Measurements from ENCODE around the gene CTNNA3. TPM values are rescaled to one million over a fixed set of nuclear protein-coding genes. Genes with fewer than 3 reads are reported as not detected.
A peak's percentile ranks its signal among the peaks of the same experiment; 100 is the strongest.

CTNNA3 gene
- total and polyA plus RNA-seq, 5 donors from 2014 or later = not detected

GRCh38 chr10:66695046-66695445 lies 1000.9 kb downstream of the CTNNA3 start:
- Histone ChIP-seq H3K36me3 (ENCODE audit: control insufficient read depth, insufficient read depth, low read length) (no peaks in the 10 kb centered on the region), H3K4me1 (ENCODE audit: control insufficient read depth, insufficient read depth, low read length, poor library complexity, severe bottlenecking) (no peaks in the 10 kb centered on the region), H3K27me3 (ENCODE audit: control insufficient read depth, insufficient read depth, low read length) (no peaks in the 10 kb centered on the region), H3K4me3 (ENCODE audit: low read depth, low read length) (no peak overlapping the region), H3K27ac (ENCODE audit: insufficient read depth, low read length, poor library complexity, severe bottlenecking) (no peak overlapping the region), H3K9me3 (ENCODE audit: control insufficient read depth in 2 of 2, low read length in 2 of 2) (no peaks in the 10 kb centered on the region)
- Mint-ChIP-seq H3K27ac (no peak overlapping the region), H3K27me3 (no peaks in the 10 kb centered on the region), H3K36me3 (no peaks in the 10 kb centered on the region), H3K9me3 (peaks cover 0 to 4% (median 2%) of the 10 kb centered on the region in 7 donors), H3K4me1 (no peaks in the 10 kb centered on the region), H3K4me3 (no peak overlapping the region)
- no peak for DNase-seq
- no peak for ATAC-seq (ENCODE audit: low read depth in 2 of 2)

DNA sequence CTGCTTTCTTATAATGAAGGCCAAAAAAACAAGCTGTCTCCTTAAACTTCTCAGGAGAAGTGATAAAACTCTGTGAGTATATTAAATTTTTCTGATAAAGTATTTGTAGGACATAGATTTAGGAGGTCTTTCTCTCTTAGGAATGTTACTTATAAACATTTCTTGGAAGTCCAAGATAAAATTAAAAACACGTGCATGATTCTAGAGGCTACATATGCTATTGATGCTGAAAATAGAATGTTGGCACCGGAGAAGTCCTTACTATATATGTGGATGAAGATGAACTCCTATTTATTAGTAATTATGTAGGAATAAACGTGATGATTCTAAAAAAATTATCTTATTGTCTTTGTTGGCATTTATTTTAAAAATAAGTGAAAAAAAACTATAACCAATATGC lies 1011.4 kb downstream of the CTNNA3 start:
- Histone ChIP-seq H3K27me3 (ENCODE audit: control insufficient read depth, insufficient read depth, low read length) (no peaks in the 10 kb centered on the region), H3K4me3 (ENCODE audit: low read depth, low read length) (no peak overlapping the region), H3K9me3 (ENCODE audit: control insufficient read depth in 2 of 2, low read length in 2 of 2) (no peaks in the 10 kb centered on the region), H3K4me1 (ENCODE audit: control insufficient read depth, insufficient read depth, low read length, poor library complexity, severe bottlenecking) (no peaks in the 10 kb centered on the region), H3K27ac (ENCODE audit: insufficient read depth, low read length, poor library complexity, severe bottlenecking) (no peak overlapping the region), H3K36me3 (ENCODE audit: control insufficient read depth, insufficient read depth, low read length) (no peaks in the 10 kb centered on the region)
- peaks cover 0 to 6% (median 2%) of the 10 kb centered on the region in 7 donors for H3K9me3 Mint-ChIP-seq
- H3K27ac Mint-ChIP-seq = no peak overlapping the region
- H3K4me1 Mint-ChIP-seq = no peaks in the 10 kb centered on the region
- H3K27me3 Mint-ChIP-seq = no peaks in the 10 kb centered on the region
- H3K4me3 Mint-ChIP-seq = no peak overlapping the region
- H3K36me3 Mint-ChIP-seq = no peaks in the 10 kb centered on the region
- DNase-seq (no peak), ATAC-seq (ENCODE audit: low read depth in 2 of 2) (no peak)

GRCh38 chr10:66680886-66681285 lies 1015.1 kb downstream of the CTNNA3 start:
- Histone ChIP-seq H3K4me1 (ENCODE audit: control insufficient read depth, insufficient read depth, low read length, poor library complexity, severe bottlenecking) (no peaks in the 10 kb centered on the region), H3K9me3 (ENCODE audit: control insufficient read depth in 2 of 2, low read length in 2 of 2) (no peaks in the 10 kb centered on the region), H3K27ac (ENCODE audit: insufficient read depth, low read length, poor library complexity, severe bottlenecking) (no peak overlapping the region), H3K4me3 (ENCODE audit: low read depth, low read length) (no peak overlapping the region), H3K36me3 (ENCODE audit: control insufficient read depth, insufficient read depth, low read length) (no peaks in the 10 kb centered on the region), H3K27me3 (ENCODE audit: control insufficient read depth, insufficient read depth, low read length) (no peaks in the 10 kb centered on the region)
- Mint-ChIP-seq H3K27ac (peak overlapping the region in 1 of 3 donors; percentile 1), H3K27me3 (no peaks in the 10 kb centered on the region), H3K9me3 (peaks cover 0 to 10% (median 2%) of the 10 kb centered on the region in 7 donors), H3K4me1 (no peaks in the 10 kb centered on the region), H3K36me3 (no peaks in the 10 kb centered on the region), H3K4me3 (no peak overlapping the region)
- DNase-seq = no peak
- ATAC-seq (ENCODE audit: low read depth in 2 of 2) = no peak

GRCh38 chr10:66678521-66678920 lies 1017.5 kb downstream of the CTNNA3 start:
- Mint-ChIP-seq H3K27me3 (no peaks in the 10 kb centered on the region), H3K9me3 (peaks cover 0 to 14% (median 4%) of the 10 kb centered on the region in 7 donors), H3K27ac (no peak overlapping the region), H3K36me3 (no peaks in the 10 kb centered on the region), H3K4me1 (no peaks in the 10 kb centered on the region), H3K4me3 (no peak overlapping the region)
- Histone ChIP-seq H3K27ac (ENCODE audit: insufficient read depth, low read length, poor library complexity, severe bottlenecking) (no peak overlapping the region), H3K36me3 (ENCODE audit: control insufficient read depth, insufficient read depth, low read length) (no peaks in the 10 kb centered on the region), H3K4me1 (ENCODE audit: control insufficient read depth, insufficient read depth, low read length, poor library complexity, severe bottlenecking) (no peaks in the 10 kb centered on the region), H3K9me3 (ENCODE audit: control insufficient read depth in 2 of 2, low read length in 2 of 2) (no peaks in the 10 kb centered on the region), H3K4me3 (ENCODE audit: low read depth, low read length) (no peak overlapping the region), H3K27me3 (ENCODE audit: control insufficient read depth, insufficient read depth, low read length) (no peaks in the 10 kb centered on the region)
- DNase-seq (no peak), ATAC-seq (ENCODE audit: low read depth in 2 of 2) (no peak)

GRCh38 chr10:66673071-66673470 lies 1022.9 kb downstream of the CTNNA3 start:
- Mint-ChIP-seq H3K27ac (no peak overlapping the region), H3K27me3 (no peaks in the 10 kb centered on the region)

DNA sequence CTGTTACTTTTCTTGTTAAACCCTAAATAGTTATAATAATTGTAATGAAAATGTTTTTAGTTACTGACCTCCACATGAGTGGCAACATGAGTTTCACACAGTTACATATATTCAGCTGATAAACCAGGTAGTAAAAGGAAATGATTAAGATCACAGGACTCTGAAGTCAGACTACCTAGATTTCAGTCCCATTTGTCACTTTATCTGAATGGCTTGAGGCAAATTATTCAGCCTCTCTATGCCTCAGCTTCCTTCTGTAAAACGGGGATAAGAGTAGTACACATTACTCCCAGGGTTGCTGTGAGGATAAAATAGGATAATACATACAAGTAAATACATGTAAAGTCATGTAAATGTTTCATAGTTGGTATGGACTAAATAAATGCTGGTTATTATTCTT lies 1024.4 kb downstream of the CTNNA3 start:
- DNase-seq (no peak), ATAC-seq (ENCODE audit: low read depth in 2 of 2) (no peak)
- Histone ChIP-seq H3K4me1 (ENCODE audit: control insufficient read depth, insufficient read depth, low read length, poor library complexity, severe bottlenecking) (no peaks in the 10 kb centered on the region), H3K4me3 (ENCODE audit: low read depth, low read length) (no peak overlapping the region), H3K36me3 (ENCODE audit: control insufficient read depth, insufficient read depth, low read length) (no peaks in the 10 kb centered on the region), H3K27me3 (ENCODE audit: control insufficient read depth, insufficient read depth, low read length) (no peaks in the 10 kb centered on the region), H3K27ac (ENCODE audit: insufficient read depth, low read length, poor library complexity, severe bottlenecking) (no peak overlapping the region), H3K9me3 (ENCODE audit: control insufficient read depth in 2 of 2, low read length in 2 of 2) (no peaks in the 10 kb centered on the region)
- no peaks in the 10 kb centered on the region for H3K27me3 Mint-ChIP-seq
- H3K9me3 Mint-ChIP-seq = peaks cover 0 to 8% (median 4%) of the 10 kb centered on the region in 7 donors
- H3K4me3 Mint-ChIP-seq = no peak overlapping the region
- no peaks in the 10 kb centered on the region for H3K4me1 Mint-ChIP-seq
- H3K27ac Mint-ChIP-seq = no peak overlapping the region
- no peaks in the 10 kb centered on the region for H3K36me3 Mint-ChIP-seq

More at GRCh38 chr10:66673071-66673470, 1022.9 kb downstream of the CTNNA3 start:
- ATAC-seq (ENCODE audit: low read depth in 2 of 2) = no peak
- no peaks in the 10 kb centered on the region for H3K36me3 Mint-ChIP-seq
- Histone ChIP-seq H3K27me3 (ENCODE audit: control insufficient read depth, insufficient read depth, low read length) (no peaks in the 10 kb centered on the region), H3K27ac (ENCODE audit: insufficient read depth, low read length, poor library complexity, severe bottlenecking) (no peak overlapping the region), H3K9me3 (ENCODE audit: control insufficient read depth in 2 of 2, low read length in 2 of 2) (no peaks in the 10 kb centered on the region), H3K4me3 (ENCODE audit: low read depth, low read length) (no peak overlapping the region), H3K4me1 (ENCODE audit: control insufficient read depth, insufficient read depth, low read length, poor library complexity, severe bottlenecking) (no peaks in the 10 kb centered on the region), H3K36me3 (ENCODE audit: control insufficient read depth, insufficient read depth, low read length) (no peaks in the 10 kb centered on the region)
- no peaks in the 10 kb centered on the region for H3K4me1 Mint-ChIP-seq
- no peak overlapping the region for H3K4me3 Mint-ChIP-seq
- no peak for DNase-seq
- H3K9me3 Mint-ChIP-seq = peaks cover 0 to 8% (median 4%) of the 10 kb centered on the region in 7 donors

GRCh38 chr10:66671064-66671463 lies 1024.9 kb downstream of the CTNNA3 start:
- Mint-ChIP-seq H3K27me3 (no peaks in the 10 kb centered on the region), H3K9me3 (peaks cover 0 to 11% (median 4%) of the 10 kb centered on the region in 7 donors), H3K4me3 (no peak overlapping the region), H3K36me3 (no peaks in the 10 kb centered on the region), H3K27ac (no peak overlapping the region), H3K4me1 (no peaks in the 10 kb centered on the region)
- no peaks in the 10 kb centered on the region for H3K27me3 ChIP-seq (ENCODE audit: control insufficient read depth, insufficient read depth, low read length)
- H3K27ac ChIP-seq (ENCODE audit: insufficient read depth, low read length, poor library complexity, severe bottlenecking) = no peak overlapping the region
- no peak overlapping the region for H3K4me3 ChIP-seq (ENCODE audit: low read depth, low read length)
- no peak for DNase-seq
- no peak for ATAC-seq (ENCODE audit: low read depth in 2 of 2)
- no peaks in the 10 kb centered on the region for H3K9me3 ChIP-seq (ENCODE audit: control insufficient read depth in 2 of 2, low read length in 2 of 2)
- no peaks in the 10 kb centered on the region for H3K36me3 ChIP-seq (ENCODE audit: control insufficient read depth, insufficient read depth, low read length)
- H3K4me1 ChIP-seq (ENCODE audit: control insufficient read depth, insufficient read depth, low read length, poor library complexity, severe bottlenecking) = no peaks in the 10 kb centered on the region

DNA sequence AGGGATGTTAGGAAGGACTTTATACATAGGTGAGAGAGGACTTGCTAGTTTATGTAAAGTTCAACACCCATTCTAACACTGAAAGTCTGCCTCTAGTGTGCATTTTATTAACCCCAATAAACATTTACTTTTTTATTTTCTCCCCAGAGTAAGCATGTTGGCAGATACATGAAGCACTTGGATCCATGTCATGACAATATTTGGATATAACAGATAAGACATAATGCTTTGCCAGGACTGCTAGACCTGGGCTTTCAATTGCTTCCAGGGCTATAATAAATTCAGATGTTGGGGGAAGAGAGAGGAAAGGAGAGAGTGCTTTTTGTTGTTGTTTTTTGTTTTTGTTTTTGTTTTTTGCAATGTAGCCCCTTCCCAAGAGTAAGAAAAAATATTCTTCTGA lies 1039.5 kb downstream of the CTNNA3 start:
- Histone ChIP-seq H3K9me3 (ENCODE audit: control insufficient read depth in 2 of 2, low read length in 2 of 2) (no peaks in the 10 kb centered on the region), H3K27me3 (ENCODE audit: control insufficient read depth, insufficient read depth, low read length) (no peaks in the 10 kb centered on the region), H3K36me3 (ENCODE audit: control insufficient read depth, insufficient read depth, low read length) (no peaks in the 10 kb centered on the region), H3K4me1 (ENCODE audit: control insufficient read depth, insufficient read depth, low read length, poor library complexity, severe bottlenecking) (no peaks in the 10 kb centered on the region), H3K4me3 (ENCODE audit: low read depth, low read length) (no peak overlapping the region), H3K27ac (ENCODE audit: insufficient read depth, low read length, poor library complexity, severe bottlenecking) (no peak overlapping the region)
- DNase-seq (no peak), ATAC-seq (ENCODE audit: low read depth in 2 of 2) (no peak)
- H3K4me3 Mint-ChIP-seq = no peak overlapping the region
- no peaks in the 10 kb centered on the region for H3K36me3 Mint-ChIP-seq
- no peaks in the 10 kb centered on the region for H3K27me3 Mint-ChIP-seq
- peaks cover 0 to 14% (median 2%) of the 10 kb centered on the region in 7 donors for H3K9me3 Mint-ChIP-seq
- no peaks in the 10 kb centered on the region for H3K4me1 Mint-ChIP-seq
- no peak overlapping the region for H3K27ac Mint-ChIP-seq
